Spleen (tissue), 7 donors: ENCODE results near the gene ARL6IP6.

Experiments used
- CTCF ChIP-seq, 11 experiments: fragments of 200-600 bp in 7 of 11; fragments of 450-650 bp in 4 of 11; sonication (generic) in 4 of 11; IDR thresholded peaks in 8 of 11; conservative IDR thresholded peaks in 3 of 11; 1 replicate in 7 of 11; 2 replicates in 4 of 11; pipeline versions ENCODE4 v1.4.0 to v1.8.0; 2016 to 2021; ENCODE audit warnings: antibody characterized with exemption in 11 of 11, inconsistent platforms in 4 of 11, mild to moderate bottlenecking in 1 of 11
- POLR2A ChIP-seq, 3 donors: fragments of 450-650 bp; IDR thresholded peaks; one replicate each; pipeline ENCODE4 v1.5.1; 2017; ENCODE audit warnings: antibody characterized with exemption in 3 of 3, mild to moderate bottlenecking in 1 of 3
- POLR2AphosphoS5 ChIP-seq, 3 donors: sonication (generic); formaldehyde crosslinking; IDR thresholded peaks; one replicate each; pipeline ENCODE4 v1.5.1; 2017; ENCODE audit warnings: antibody characterized with exemption in 3 of 3
- donor health status: DM: no; HTN: no; CAD: no; lungs with moderate emphysema.
- donor health status: DM: no; HTN: no; CAD: no.
- donor health status: DM: no; HTN: no; CAD: no.

- TF ChIP-seq CTCF (IDR thresholded peaks at IDR 0.05 in 8 of 11, conservative IDR thresholded peaks at IDR 0.05 in 3 of 11) (peak in 1 of 11 experiments; percentile 2), POLR2A (IDR thresholded peaks at IDR 0.05) (peak in 2 of 3 donors; percentile 4 to 49), POLR2AphosphoS5 (IDR thresholded peaks at IDR 0.05) (peak; percentile 87 to 96 (median 90))
Observed at GRCh38 chr2:152718076-152718908, at the start of gene ARL6IP6.
